PFSK-1 (cell line): ENCODE results near the gene TRIM75. TPM values are rescaled to one million over a fixed set of nuclear protein-coding genes. Genes with fewer than 3 reads are reported as not detected.

Experiments
- FOXP2 ChIP-seq: optimal IDR thresholded peaks from 2 replicates; pipeline ENCODE3; 2011; ENCODE audit warnings: borderline replicate concordance, control low read depth, inconsistent platforms; ENCODE audit not compliant: insufficient read depth; ENCODE audit errors: extremely low read length, extremely low read depth
- POLR2AphosphoS5 ChIP-seq: IDR thresholded peaks from 2 replicates; pipeline ENCODE4 v1.6.1; 2012; ENCODE audit warnings: low read depth, mild to moderate bottlenecking, control low read depth, low read length, moderate library complexity
- REST ChIP-seq, 2 experiments: IDR thresholded peaks; 2 replicates each; pipeline versions ENCODE4 v1.6.1 to v1.8.0; 2011 to 2012; ENCODE audit warnings: low read depth in 2 of 2, low read length in 2 of 2, control low read depth in 1 of 2, inconsistent platforms in 1 of 2, mild to moderate bottlenecking in 1 of 2, moderate library complexity in 1 of 2; ENCODE audit not compliant: insufficient read depth in 1 of 2
- SIN3A ChIP-seq: IDR thresholded peaks from 2 replicates; pipeline ENCODE4 v1.6.1; 2012; ENCODE audit warnings: mild to moderate bottlenecking, low read length, moderate library complexity, borderline replicate concordance; ENCODE audit not compliant: insufficient read depth
- TAF1 ChIP-seq: IDR thresholded peaks from 2 replicates; pipeline ENCODE4 v1.6.1; 2012; ENCODE audit warnings: low read length, control low read depth, borderline replicate concordance; ENCODE audit not compliant: insufficient read depth
- polyA plus RNA-seq: library from polyadenylated mRNA; unstranded; fragments of >200 nt; gene quantifications from one replicate; pipeline ENCODE4 v1.2.1, GENCODE V29; 2012; ENCODE audit warnings: low read depth, missing spikeins; ENCODE audit not compliant: insufficient read length

The TRIM75 gene
- polyA plus RNA-seq: not detected

- TF ChIP-seq SIN3A (no peak), TAF1 (no peak), FOXP2 (no peak), REST (IDR thresholded peaks at IDR 0.05; ENCODE audit: insufficient read depth in 1 of 2, low read depth in 2 of 2, low read length in 2 of 2) (no peak), POLR2AphosphoS5 (no peak)
These were observed at the start of gene TRIM75 for GRCh38 chr4:165053645-165054044. Gene TRIM75 (plus strand): TSS chr4:165053866. CDS start chr4:165059148, 5,282 bp downstream.

GRCh38 chr4:165005352-165005925 lies 48.2 kb upstream of the TRIM75 start:
- no peak for TF ChIP-seq FOXP2
- no peak for TF ChIP-seq SIN3A
- no peak for TF ChIP-seq TAF1
- no peak for TF ChIP-seq POLR2AphosphoS5
- TF ChIP-seq REST (IDR thresholded peaks at IDR 0.05; ENCODE audit: insufficient read depth in 1 of 2, low read depth in 2 of 2, low read length in 2 of 2): no peak

GRCh38 chr4:165006456-165006855 lies 47.2 kb upstream of the TRIM75 start:
- TF ChIP-seq SIN3A: no peak
- no peak for TF ChIP-seq REST (IDR thresholded peaks at IDR 0.05; ENCODE audit: insufficient read depth in 1 of 2, low read depth in 2 of 2, low read length in 2 of 2)

GRCh38 chr4:165006886-165007285 lies 46.8 kb upstream of the TRIM75 start:
- TF ChIP-seq TAF1 (no peak), POLR2AphosphoS5 (no peak), SIN3A (no peak), FOXP2 (no peak), REST (IDR thresholded peaks at IDR 0.05; ENCODE audit: insufficient read depth in 1 of 2, low read depth in 2 of 2, low read length in 2 of 2) (no peak)
